BJ (cell line): Measurements from ENCODE around the gene STOX2. TPM values are rescaled to one million over a fixed set of nuclear protein-coding genes. Genes with fewer than 3 reads are reported as not detected.

ENCODE experiments used
- CTCF ChIA-PET: fragments of 350-600 bp; formaldehyde crosslinking; extraction: SDS; loops from one replicate; lab custom pipeline; 2021; ENCODE audit warnings: antibody characterized with exemption, inconsistent platforms; lab: Yijun Ruan, JAX
- POLR2A ChIA-PET: fragments of 300-600 bp; sonication (Branson Sonifier 250); formaldehyde crosslinking; extraction: SDS; loops from one replicate; lab custom pipeline; 2021; ENCODE audit warnings: antibody characterized with exemption; lab: Charles Lee
- DNase-seq: peaks from one replicate; pipeline ENCODE4 v3.0.0-alpha.2; 2011; ENCODE audit warnings: low read depth
- H3K27me3 ChIP-seq: 2 replicates; pipeline ENCODE4 v1.6.0; 2011; ENCODE audit warnings: low read length; ENCODE audit not compliant: control insufficient read depth, insufficient read depth
- H3K36me3 ChIP-seq: 2 replicates; pipeline ENCODE4 v1.5.1; 2011; ENCODE audit warnings: low read length; ENCODE audit not compliant: control insufficient read depth, insufficient read depth
- H3K4me3 ChIP-seq: 2 replicates; pipeline ENCODE4 v1.5.1; 2011; ENCODE audit warnings: low read depth, mild to moderate bottlenecking, control low read depth, low read length
- polyA plus RNA-seq: library from polyadenylated mRNA; depleted of rRNA; stranded (reverse); fragments of >200 nt; gene quantifications from 2 replicates; pipeline ENCODE4 v1.2.3, GENCODE V29; 2011
- TF ChIP-seq, protein P1 (sequence below): IDR thresholded peaks from 2 replicates; pipeline ENCODE4 v1.5.1; 2011; ENCODE audit warnings: low read depth, mild to moderate bottlenecking, control low read depth, inconsistent platforms, low read length, moderate library complexity; ENCODE audit not compliant: insufficient read depth

The STOX2 gene
- polyA plus RNA-seq, 1 experiment, result 0.27 TPM

DNA sequence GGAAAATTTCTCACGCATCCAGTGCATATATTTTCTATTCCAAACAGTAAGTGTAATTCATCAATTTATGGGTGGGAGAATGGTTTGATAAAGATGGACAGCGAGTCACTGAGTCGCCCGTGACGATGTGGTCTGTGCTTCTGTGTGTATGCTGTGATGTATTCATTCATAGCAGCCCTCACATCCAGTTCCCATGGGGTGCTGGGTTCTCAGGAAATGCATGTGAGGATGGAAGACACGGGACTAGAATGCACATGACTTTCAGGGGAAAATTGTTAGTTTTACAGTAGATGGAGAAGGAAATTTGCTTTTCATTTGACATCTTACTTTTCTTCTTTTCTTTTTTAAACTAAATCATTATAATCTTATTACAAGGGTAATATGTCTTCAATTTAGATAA lies 152.9 kb downstream of the STOX2 start:
- no peak for DNase-seq
- POLR2A ChIA-PET, result no interaction called here
- TF ChIP-seq, protein P1, sequence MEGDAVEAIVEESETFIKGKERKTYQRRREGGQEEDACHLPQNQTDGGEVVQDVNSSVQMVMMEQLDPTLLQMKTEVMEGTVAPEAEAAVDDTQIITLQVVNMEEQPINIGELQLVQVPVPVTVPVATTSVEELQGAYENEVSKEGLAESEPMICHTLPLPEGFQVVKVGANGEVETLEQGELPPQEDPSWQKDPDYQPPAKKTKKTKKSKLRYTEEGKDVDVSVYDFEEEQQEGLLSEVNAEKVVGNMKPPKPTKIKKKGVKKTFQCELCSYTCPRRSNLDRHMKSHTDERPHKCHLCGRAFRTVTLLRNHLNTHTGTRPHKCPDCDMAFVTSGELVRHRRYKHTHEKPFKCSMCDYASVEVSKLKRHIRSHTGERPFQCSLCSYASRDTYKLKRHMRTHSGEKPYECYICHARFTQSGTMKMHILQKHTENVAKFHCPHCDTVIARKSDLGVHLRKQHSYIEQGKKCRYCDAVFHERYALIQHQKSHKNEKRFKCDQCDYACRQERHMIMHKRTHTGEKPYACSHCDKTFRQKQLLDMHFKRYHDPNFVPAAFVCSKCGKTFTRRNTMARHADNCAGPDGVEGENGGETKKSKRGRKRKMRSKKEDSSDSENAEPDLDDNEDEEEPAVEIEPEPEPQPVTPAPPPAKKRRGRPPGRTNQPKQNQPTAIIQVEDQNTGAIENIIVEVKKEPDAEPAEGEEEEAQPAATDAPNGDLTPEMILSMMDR, result no peak
- CTCF ChIA-PET, result no interaction called here
- Histone ChIP-seq H3K27me3 (no peaks in the 10 kb centered on the region), H3K36me3 (no peaks in the 10 kb centered on the region), H3K4me3 (no peak overlapping the region)

DNA sequence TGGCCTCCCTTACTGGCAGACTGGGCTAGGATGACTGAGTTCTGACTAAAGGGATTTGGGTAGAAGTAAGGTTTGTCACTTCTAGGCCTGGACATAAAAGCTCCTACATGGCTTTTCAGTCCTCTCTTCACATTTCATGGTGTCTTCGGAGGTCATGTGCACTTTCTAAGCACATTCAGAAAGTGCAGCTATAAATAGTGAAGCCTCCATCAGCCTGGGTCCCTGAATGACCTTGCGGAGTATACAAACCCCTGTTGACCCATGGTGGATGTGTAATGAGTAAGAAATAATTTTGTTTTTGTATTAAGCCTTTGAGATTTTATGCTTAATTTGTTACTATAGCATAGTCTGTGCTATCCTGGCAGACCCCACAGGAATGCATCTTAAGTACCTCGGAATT lies 154.0 kb downstream of the STOX2 start:
- CTCF ChIA-PET, result no interaction called here
- TF ChIP-seq, protein P1, result no peak
- H3K27me3 ChIP-seq, result no peaks in the 10 kb centered on the region
- H3K4me3 ChIP-seq, result no peak overlapping the region
- POLR2A ChIA-PET, result no interaction called here
- no peak for DNase-seq
- H3K36me3 ChIP-seq, result no peaks in the 10 kb centered on the region

DNA sequence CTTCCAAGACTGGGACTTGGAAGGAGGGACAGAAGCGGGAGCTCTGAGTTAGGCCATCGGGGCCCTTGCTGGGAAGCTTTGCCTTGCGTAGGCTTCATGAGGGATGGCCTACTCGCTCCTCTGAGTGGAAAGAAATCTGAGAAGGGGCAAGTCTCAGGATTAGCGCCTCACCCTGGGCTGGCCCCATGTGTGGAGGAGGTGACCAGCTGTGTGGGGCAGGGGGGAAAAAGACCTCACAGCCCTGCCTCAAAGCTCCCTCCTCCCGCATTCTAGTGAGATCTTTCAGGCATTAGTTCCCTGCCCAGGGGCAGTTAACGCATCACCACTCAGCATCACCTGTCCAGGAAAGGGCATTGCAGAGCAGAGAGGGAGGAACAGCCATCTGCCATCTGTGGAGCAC lies 156.5 kb downstream of the STOX2 start:
- H3K4me3 ChIP-seq, result no peak overlapping the region
- ChIA-PET CTCF (no interaction called here), POLR2A (no interaction called here)
- no peak for DNase-seq
- no peaks in the 10 kb centered on the region for H3K36me3 ChIP-seq
- TF ChIP-seq, protein P1, result no peak
- H3K27me3 ChIP-seq, result no peaks in the 10 kb centered on the region

DNA sequence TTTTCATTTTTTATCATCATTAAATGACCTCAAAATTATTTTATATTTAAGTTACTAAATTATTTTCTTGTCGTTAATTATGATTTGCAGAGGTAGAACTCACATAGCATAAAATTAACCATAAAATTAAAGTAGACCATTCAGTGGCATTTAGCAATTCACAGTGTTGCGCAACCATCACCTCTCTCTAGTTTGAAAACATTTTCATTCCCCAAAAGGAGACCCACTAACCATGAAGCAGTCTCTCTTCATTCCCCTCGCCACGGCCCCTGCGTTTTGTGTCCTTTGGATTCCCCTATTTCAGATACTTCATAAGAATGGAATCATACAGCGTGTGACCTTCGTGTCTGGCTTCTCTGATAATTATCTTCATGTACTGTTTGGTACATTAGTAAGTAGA lies 157.7 kb downstream of the STOX2 start:
- no peak overlapping the region for H3K4me3 ChIP-seq
- ChIA-PET POLR2A (no interaction called here), CTCF (no interaction called here)

DNA sequence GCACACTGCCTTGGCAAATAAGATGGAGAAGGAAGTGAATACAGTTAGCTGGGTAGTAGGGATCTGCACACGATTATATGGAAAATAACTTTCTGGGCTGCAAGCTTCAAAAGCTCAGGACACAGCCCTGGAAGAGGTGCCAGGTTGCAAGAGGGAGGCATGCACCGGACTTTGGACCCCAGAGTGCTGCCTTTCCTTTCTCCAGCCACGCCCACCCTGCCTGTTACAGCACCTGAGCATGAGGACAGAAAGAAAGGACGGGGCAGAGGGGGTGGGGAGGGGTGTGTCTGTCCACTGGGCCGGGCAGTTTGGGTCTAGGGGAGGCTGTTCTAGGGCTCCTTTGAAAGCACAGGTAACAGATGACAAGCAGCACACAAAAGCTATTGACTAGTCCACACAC lies 159.8 kb downstream of the STOX2 start:
- H3K27me3 ChIP-seq, result no peaks in the 10 kb centered on the region
- ChIA-PET CTCF (no interaction called here), POLR2A (no interaction called here)
- no peaks in the 10 kb centered on the region for H3K36me3 ChIP-seq
- TF ChIP-seq, protein P1, result no peak
- DNase-seq, result no peak
- no peak overlapping the region for H3K4me3 ChIP-seq

More for the DNA sequence above, 157.7 kb downstream of the STOX2 start:
- Histone ChIP-seq H3K27me3 (no peaks in the 10 kb centered on the region), H3K36me3 (no peaks in the 10 kb centered on the region)
- no peak for DNase-seq
- TF ChIP-seq, protein P1, result no peak
